NCI-H128 (cell line): ENCODE data around the gene CXXC5.

Experiments used
- DNase-seq: peaks from one replicate; lab custom pipeline; 2025; ENCODE audit not compliant: unreplicated experiment; lab: John Stamatoyannopoulos, UW

Gene CXXC5

DNA sequence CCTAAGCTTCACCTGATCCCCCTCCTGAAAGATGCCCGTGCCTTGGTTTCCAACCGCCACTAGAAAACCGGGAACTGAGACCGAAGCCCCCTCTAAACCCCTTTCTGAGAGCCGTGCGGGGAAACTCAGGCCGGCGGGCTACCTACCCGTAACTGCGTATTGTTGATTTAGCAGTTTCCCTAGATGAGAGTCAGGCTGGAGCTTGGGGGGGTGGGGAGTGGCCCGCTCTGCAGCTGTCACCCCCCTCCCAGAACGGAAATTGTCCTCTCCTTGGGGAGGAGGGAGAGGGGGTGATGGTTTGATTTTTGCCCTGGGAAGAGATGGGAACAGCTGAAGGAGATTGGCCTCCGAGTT, 2.5 kb downstream of the CXXC5 start:
- no peak for DNase-seq

DNA sequence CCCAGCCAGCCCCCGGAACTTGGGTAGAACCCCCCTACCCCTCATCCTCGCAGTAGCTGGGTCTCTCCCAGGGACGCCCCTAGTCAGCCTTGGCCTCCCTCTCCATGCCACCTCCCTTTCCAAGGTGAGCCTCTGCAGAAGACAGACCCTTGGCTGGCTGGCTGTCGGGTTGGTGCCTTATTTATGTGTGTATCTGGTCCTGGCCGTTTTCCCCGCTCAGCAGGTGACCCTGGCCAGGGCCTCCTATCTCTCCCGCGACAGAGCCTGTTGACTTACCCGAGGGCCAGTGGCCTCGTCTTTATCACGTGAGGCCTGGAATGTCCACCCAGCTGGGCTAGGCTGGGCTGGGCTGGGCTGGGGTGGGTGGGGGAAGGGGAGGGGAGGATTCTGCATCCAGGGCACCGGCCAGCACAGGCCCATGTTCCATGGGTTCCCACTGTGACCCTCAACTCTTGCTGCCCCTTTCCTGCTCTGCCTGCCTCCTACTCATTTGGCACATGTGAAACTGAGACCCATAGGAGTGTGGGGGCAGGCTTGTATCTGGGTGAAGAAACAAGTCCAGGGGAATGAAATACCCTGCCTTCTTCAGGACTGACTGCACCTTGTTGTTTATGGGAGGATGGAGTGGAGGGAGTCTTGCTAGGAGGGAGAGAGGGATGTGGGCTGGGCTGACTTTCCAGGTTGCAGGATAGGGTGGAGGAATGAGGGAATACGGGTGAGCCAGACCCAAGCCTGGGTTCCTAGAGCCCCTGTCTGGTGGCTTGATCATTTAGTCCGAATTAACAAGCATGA, 3.1 kb downstream of the CXXC5 start:
- no peak for DNase-seq

DNA sequence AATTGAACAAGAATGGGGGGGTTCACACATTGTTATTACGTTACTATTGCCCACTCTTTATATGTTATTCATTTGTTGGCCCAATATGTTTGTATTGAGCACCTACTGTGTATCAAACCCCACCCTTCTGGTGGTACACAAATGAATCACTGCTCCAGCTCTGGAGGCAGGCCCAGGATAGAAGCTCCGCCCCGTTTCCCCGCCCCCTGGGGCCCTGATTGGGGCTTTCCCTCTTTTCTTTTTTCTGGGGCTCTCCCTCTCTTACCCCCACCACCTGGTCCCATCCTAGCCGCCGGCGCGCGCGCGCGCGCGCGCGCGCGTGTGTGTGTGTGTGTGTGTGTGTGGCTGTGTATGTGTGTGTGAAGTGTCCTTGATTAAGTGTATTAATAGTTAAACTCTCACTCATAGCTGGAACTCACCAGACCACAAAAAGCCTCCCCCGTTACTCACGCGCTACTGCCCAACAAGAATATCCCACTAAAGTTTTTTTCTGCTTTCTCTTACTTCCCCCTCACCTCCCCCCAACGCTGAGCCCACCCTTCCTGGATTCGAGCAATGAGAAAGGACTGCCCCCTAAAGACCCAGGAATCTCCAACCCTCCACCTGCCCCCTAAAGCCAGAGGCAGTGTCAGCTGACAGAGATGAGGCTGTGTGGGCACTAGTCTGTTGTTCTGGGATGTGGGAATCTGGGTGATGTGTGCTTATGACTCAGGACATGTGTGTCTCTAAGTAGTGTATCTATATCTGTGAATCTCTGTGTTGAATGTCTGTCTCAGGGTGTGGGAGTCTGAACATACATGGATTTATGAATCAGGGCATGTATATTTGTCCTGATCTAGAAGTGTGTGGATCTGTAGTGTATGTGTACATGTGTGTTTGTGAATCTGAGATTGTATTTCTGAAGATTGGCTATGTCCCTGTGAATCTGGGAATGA, 4.0 kb downstream of the CXXC5 start:
- no peak for DNase-seq

DNA sequence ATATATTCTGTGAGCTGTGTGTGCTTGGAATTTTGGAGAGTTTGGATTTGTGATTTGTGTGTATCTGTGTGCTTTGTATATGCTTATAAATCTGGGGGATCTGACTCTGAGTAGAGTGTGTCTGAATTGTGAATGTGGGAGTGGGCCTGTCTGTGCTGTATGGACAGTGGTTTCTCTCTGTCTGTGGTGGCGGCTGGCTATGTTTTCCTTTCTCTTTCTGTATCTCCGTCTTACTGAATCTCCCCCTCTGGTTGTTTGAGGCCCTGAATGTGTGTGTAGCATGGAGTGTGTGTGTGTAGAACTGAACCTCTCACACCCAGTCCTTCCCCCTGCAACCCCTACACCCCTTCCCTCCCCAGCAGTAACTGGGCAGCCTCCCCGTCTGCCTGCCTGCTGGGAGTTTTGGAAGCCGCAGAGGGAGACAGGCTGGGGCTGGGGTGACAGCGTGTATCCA, 4.7 kb downstream of the CXXC5 start:
- no peak for DNase-seq

DNA sequence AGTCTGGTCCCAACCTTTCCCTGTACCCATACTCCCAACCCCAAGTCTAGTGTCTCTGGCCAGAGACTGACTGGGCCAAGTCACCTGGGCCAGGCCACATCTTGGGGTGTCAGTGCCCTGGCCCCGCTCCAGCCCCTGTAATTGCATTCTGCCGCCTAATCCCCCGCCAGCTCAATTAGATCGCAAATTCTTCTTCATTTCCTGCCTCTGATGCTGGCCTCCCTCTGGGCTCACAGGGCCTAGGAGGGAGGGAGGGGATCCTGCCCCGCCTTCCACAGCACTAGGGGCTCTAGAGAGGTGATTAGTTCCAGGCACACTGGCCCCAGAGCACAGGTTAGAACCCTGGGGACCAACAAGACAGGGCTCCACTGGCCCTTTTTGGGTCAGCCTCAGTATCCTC, 5.5 kb downstream of the CXXC5 start:
- DNase-seq: no peak

DNA sequence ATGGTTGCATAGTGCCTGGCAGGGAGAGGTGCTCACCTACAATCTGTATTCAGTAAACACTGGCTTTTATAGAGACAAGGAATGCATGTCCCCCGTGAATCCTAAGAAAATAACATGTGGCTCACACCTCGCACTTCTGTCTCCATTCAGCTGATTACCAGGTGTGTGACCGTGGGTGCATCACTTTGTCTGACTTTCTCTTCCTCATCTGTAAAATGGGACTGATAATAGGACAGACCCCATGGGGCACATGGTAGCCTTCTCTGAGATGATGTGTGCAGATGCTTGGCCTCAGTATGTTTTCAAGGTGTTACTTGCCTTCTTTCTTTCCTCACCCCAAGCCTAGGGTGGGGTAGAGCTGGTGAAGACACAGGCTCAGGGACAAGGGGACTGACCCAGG, 6.3 kb downstream of the CXXC5 start:
- DNase-seq: no peak

DNA sequence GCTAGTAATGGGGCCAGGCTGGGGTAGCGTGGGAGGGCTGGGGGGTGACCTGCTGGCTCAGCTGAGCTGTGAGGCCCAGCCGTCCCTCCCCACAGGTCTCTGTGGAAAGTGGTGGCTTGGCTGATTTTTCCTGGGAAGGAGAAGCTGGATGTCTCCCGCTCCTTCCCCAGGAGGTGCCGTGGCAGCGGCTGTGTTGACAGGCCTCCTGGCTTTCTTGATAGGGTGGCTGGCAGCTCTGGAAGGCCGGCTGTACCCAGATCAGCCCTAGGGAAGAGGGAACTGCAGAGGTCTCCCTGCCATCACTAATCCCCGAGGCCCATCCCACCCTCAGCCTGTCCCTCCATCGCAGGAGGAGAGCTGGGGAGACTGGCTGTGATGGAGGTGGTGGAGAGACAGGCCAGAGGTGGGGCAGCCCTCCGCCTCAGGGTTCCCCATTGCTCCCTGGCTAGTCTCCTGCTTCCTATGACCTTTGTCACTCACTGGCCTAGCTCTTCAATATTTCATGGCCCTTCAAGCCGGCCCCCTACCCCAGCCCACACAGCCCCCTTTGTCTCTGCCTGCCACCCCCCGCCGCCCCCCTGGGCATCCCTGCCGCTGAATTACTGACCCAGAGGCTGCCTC, 6.8 kb downstream of the CXXC5 start:
- no peak for DNase-seq

DNA sequence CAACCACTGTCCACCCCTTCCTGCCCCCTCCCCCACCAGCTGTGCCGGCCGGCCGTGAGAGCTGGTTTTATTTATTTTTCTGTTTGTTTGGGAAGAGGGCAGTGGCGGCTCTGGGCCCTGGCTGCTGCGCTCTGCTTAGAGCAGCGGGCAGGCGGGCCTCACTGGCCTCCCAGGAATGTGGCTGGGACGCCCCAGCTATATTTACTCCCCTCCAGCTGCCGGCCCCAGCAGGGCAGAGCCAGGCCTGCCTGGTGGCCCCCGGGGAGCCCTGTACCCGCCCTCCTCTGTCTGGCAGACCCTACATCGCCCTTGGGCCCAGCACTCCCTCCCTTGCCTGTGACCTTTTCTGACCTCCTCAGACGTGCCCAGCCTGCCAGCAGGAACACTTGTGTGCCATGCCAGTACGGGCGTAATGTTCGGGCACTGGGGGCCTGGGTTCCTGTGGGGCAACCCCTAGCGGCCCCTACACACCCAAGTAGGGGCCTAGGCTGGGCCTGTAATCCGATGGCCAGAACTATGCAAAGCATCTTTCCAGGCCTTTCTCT, 7.7 kb downstream of the CXXC5 start:
- DNase-seq: no peak

DNA sequence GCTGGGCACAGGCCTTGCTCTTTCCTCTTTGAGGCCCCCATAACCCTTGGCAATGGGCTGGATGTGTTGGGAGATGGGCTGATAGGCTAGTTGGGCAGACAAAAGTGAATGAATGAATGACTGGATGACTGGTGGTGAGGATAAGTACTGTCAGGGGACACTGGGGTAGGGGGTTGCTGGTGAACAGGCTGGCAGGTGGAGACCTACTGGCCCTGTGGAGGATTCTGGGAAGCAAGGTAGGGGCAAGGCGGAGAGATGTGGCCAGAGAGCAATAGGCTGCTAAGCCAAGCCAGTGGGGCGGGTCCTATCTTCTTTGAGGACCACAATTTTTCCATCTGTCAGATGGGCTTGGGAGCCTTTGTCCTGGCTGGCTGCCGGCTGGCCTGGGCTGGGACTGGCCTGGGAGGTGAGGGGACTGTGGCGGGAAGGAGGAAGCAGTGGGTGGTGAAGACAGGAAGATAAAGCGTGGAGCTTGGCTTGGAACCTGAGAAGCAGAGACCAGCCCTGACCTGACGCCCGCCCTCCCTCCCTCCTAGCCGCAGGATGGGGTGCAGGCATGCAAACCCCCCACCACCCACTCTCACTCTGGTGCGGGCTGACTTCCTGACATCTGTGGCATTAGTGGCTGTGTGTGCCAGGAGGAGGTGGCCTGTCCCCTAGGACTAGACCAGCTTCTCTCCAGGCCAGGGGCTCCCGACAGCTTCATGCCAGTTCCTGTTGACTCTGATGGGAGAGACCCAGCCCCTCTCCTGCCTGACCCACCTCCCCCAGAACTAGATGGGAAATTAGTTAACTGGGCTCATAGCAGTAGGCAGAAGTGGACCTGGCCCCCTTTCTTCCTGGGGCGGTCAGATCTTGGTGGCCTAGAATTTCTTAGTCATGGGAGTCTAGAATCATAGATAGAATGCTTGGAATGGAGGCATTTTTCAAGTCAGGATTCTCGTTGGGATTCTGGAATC, 9.5 kb downstream of the CXXC5 start:
- no peak for DNase-seq

DNA sequence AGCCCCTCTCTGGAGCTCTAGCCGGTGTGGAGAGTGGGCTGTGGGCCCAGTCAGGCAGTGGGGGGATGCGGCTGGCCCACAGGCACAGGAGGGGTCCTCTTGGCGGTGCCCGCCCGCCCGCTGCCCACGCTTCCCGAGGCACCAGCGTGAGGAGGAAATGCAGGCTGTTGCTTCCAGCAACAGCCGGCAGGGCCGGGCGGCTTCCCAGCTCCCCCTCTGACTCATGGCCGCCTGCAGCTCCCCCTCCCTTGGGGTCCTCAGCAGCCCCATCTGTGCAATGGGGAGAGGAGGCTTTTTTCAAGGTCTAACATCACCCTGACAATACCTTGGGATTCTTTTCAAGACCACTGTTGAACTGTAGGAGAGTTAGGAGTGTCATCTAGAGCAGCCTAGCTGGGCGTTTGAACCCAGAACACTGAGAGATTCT, 10.4 kb downstream of the CXXC5 start:
- DNase-seq: no peak

DNA sequence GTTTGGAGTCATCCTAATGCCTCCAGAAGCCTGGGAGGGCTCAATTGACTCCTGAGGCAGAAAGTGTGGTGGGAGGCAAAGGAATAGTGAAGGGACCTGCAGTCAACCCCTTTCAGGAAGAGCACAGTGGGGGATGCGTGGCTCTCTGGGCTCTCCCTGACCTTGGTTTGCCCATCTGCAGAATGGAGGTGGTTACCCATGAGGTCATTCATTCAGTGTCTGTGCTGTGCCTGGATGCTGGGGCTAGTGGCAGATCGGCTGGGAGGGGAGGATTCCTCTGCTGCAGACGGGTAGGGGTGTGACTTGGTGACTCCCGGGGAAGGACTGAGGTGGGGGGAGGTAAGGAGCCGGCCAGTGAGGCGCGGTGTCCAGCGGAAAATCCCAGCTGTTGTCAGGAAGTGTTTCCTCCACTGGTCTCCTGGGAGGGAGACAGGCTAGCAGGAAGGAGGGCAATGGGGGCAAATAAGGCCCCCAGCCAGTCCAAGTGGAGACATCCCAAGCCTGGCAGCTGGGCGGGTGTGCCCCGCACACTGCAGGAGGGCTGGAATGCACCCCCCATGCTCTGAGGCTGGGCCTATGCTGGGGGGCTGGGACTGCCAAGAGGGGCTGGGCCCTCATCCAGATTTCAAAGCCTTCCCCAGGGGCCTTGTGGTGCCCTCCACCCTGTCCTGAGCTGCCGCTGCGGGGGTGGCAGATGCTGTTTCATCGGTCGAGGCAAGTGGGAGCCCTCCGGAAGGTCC, 10.9 kb downstream of the CXXC5 start:
- DNase-seq: no peak

DNA sequence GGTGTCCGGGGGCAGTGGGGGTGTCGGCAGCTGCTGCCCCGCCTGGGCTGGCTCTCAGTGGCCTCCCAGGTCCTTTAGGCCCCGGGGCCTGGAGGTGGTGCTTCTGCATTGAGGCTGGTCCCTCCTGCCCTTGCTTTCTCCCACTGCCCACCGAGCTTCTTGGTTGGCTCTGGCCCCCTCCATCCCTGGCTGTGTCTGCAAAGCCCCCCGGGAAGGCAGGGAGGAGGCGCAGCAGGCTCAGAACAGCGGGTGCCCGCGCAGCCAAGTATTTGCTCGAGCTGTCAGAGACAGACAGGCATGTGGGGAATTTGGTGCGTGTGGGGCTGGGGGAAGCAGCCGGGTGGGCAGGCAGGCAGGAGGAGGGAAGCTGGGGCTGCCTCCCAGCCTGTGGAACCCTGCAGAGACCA, 11.5 kb downstream of the CXXC5 start:
- DNase-seq: no peak

DNA sequence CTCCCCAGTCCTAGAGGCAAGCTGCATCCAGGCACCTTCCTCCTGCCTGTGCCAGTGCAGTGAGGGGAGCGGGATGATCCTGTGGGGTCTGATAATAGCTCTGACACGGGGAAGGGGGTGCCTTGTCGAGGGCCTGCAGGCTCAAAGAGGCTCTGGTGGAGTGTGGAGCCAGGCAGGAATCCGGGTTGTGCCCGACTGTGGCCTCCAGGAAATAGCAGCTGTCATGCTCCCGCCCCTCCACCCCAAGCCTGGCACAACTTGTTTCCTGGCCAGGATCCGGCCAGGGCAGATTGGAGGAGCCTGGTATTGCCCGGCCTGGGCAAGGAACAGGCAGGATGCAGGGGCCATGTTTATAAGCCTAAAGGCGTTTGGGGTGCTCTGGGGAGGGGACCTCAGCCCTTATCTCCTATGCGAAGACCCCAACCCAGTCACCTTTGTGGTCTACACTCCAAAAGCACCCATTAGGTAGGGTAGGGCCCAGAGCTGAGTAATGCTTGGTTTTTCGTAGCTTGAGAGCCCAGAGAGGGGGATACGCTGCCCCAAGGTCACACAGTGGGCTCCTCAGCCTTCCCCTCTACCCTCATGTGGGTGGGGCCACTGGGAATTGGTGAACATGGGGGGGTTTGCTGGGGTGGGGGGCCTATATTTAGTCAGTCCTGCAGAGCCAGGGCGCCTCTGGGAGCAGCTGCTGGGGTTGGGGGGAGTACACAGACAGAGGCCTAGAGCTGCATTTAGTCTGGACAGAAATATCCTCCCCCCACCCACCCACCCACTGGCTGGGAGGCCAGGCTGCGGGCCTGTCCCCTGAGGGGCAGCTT, 12.2 kb downstream of the CXXC5 start:
- DNase-seq: no peak

DNA sequence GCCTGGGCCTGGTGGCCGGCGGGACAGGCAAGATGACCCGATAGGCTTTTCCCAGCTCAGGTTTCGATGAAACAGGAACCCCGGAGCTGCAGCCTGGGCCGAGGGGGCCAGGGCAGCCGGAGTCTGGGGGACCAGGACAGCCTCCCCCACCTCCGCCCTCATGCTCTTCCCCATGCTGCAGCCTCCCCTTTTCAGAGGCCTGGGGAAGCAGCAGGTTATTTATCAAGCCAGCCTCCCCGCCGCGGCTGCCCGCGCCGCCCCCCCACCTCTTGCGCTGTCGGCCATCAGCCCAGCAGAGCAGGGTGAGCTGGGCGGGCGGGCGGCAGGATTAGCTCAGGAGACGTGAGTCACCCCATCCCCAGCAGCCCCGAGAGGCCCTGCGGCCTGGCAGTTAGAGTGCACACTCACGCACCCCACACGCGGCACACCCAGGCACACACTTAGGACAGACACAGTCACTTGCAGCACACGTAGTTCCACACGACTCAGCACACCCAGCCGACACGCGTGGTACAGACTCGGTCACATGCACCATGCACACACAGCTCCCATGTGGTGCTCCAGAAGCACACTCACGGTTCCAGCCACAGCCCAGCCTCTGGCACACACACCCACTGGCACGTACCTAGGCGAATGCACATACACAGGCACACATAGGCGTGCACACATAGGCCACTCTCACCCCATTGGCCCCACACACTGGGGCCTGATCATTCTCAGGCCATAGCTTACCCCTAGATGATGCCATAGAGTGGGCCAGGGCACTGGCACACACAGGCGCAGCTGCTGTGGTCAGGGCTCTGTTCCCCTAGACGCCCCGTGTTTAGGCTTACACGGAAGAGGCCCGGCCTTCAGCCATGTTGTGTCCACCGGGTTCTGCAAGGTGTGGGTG, 13.0 kb downstream of the CXXC5 start:
- no peak for DNase-seq

DNA sequence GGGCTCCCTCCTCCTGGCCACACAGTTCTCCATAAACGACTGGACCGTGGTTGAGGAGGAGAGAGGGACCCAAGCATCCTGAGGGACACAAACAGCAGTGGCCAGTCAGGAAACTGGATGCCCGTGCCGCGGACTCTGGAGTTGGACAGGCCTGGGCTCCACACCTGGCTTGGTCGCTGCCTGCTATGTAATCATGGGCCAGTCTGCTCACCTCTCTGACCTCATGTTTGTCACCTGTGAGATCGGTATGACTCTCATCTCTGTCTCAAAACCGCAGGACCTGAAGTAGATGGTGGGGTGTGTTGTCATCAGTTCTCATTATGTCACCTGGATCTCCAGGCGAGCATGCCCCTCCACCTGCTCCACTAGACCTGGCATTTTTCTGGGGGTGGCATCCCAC, 14.5 kb downstream of the CXXC5 start:
- no peak for DNase-seq

DNA sequence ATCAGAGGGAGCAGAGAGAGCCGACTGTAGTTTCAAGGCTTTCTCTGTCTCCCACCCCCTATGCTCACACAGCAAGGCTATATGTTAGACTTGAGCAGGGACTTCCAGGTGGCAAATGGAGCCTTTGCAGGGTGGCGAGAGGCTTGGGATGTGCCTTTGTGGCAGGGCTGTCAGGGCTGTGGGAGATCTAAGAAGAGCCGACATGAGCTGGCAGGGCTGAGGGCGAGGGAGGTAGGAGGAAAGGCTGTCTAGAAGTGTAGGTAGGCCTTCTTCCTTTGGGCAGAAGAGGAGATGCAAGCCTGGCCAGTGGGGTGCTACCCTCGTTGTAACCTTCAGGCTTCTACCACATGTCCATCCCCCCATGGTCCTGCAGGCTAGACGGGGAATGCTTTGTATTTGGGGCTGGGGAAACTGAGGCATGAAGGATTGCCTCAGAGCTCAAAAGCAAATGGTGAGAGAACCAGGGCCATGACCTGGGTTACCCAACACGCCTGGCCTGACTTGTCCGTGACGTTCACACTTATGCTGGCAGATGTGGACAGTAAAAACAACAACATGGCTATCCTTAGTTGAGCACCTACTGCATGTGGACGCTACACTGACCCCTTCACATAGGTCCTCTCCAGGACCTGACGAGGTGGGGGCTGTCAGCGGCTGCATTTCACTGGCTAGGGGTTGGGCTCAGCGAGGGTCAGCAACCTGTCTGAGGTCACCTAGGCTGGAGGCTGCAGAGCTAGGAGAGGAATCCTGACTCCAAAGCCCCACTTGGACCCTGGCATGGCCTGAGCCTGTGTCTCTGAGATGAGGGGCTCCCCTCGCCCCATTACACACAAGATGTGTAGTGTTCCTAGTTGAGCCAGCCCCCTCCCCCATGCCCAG, 15.3 kb downstream of the CXXC5 start:
- DNase-seq: no peak
